ENCODE results near the gene MPPED1. TPM values are rescaled to one million over a fixed set of nuclear protein-coding genes. Genes with fewer than 3 reads are reported as not detected.

Gene MPPED1
- total RNA-seq, 1 donor from 2014 or later: not detected

- Histone ChIP-seq H3K4me3 (ENCODE audit: insufficient read depth, low read depth, low read length) (no peak overlapping the region), H3K79me2 (ENCODE audit: insufficient read depth, low read length) (no peaks in the 10 kb centered on the region), H3K9ac (ENCODE audit: low read length) (no peak overlapping the region), H3K9me3 (ENCODE audit: insufficient read depth, low read depth, low read length) (no peaks in the 10 kb centered on the region), H3K27ac (ENCODE audit: low read depth, low read length) (no peak overlapping the region), H3K4me2 (ENCODE audit: low read length) (no peak overlapping the region), H4K20me1 (ENCODE audit: insufficient read depth, low read length) (no peaks in the 10 kb centered on the region), H2AFZ (ENCODE audit: low read depth, low read length) (no peak overlapping the region), H3K4me1 (ENCODE audit: insufficient read depth, low read length) (no peaks in the 10 kb centered on the region), H3K36me3 (ENCODE audit: insufficient read depth, low read length) (no peaks in the 10 kb centered on the region), H3K27me3 (ENCODE audit: insufficient read depth, low read length) (peaks cover 14% of the 10 kb centered on the region)
- no peaks in the 10 kb centered on the region for H3K4me1 Mint-ChIP-seq (ENCODE audit: low read depth, unreplicated experiment)
- H3K4me3 Mint-ChIP-seq (ENCODE audit: unreplicated experiment): no peak overlapping the region
- peaks cover 1% of the 10 kb centered on the region for H3K9me3 Mint-ChIP-seq (ENCODE audit: unreplicated experiment)
- DNase-seq (ENCODE audit: low read depth) (no peak), FAIRE-seq (no peak)
- H3K27me3 Mint-ChIP-seq (ENCODE audit: low read depth, unreplicated experiment): peaks cover 84% of the 10 kb centered on the region
- TF ChIP-seq EZH2 (IDR thresholded peaks at IDR 0.05; ENCODE audit: insufficient read depth, low read length): no peak
- TF ChIP-seq, protein P1, sequence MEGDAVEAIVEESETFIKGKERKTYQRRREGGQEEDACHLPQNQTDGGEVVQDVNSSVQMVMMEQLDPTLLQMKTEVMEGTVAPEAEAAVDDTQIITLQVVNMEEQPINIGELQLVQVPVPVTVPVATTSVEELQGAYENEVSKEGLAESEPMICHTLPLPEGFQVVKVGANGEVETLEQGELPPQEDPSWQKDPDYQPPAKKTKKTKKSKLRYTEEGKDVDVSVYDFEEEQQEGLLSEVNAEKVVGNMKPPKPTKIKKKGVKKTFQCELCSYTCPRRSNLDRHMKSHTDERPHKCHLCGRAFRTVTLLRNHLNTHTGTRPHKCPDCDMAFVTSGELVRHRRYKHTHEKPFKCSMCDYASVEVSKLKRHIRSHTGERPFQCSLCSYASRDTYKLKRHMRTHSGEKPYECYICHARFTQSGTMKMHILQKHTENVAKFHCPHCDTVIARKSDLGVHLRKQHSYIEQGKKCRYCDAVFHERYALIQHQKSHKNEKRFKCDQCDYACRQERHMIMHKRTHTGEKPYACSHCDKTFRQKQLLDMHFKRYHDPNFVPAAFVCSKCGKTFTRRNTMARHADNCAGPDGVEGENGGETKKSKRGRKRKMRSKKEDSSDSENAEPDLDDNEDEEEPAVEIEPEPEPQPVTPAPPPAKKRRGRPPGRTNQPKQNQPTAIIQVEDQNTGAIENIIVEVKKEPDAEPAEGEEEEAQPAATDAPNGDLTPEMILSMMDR (IDR thresholded peaks at IDR 0.05; ENCODE audit: insufficient read depth, low read depth, low read length): no peak
- H3K36me3 Mint-ChIP-seq (ENCODE audit: low read depth, unreplicated experiment): no peaks in the 10 kb centered on the region
- no peak overlapping the region for H3K27ac Mint-ChIP-seq (ENCODE audit: unreplicated experiment)
These were observed 24.3 kb downstream of the MPPED1 start for GRCh38 chr22:43435851-43436811.

GRCh38 chr22:43436868-43437267 is 25.1 kb downstream of the MPPED1 start:
- no peak overlapping the region for H3K27ac ChIP-seq (ENCODE audit: low read depth, low read length)
- H3K79me2 ChIP-seq (ENCODE audit: insufficient read depth, low read length): no peaks in the 10 kb centered on the region
- TF ChIP-seq, protein P1 (IDR thresholded peaks at IDR 0.05; ENCODE audit: insufficient read depth, low read depth, low read length): no peak
- Mint-ChIP-seq H3K4me1 (ENCODE audit: low read depth, unreplicated experiment) (no peaks in the 10 kb centered on the region), H3K4me3 (ENCODE audit: unreplicated experiment) (no peak overlapping the region), H3K27ac (ENCODE audit: unreplicated experiment) (no peak overlapping the region), H3K9me3 (ENCODE audit: unreplicated experiment) (peaks cover 1% of the 10 kb centered on the region), H3K36me3 (ENCODE audit: low read depth, unreplicated experiment) (no peaks in the 10 kb centered on the region), H3K27me3 (ENCODE audit: low read depth, unreplicated experiment) (peaks cover 84% of the 10 kb centered on the region)
- no peaks in the 10 kb centered on the region for H3K36me3 ChIP-seq (ENCODE audit: insufficient read depth, low read length)
- H3K4me1 ChIP-seq (ENCODE audit: insufficient read depth, low read length): no peaks in the 10 kb centered on the region
- no peaks in the 10 kb centered on the region for H4K20me1 ChIP-seq (ENCODE audit: insufficient read depth, low read length)
- no peak overlapping the region for H2AFZ ChIP-seq (ENCODE audit: low read depth, low read length)
- H3K9ac ChIP-seq (ENCODE audit: low read length): no peak overlapping the region
- DNase-seq (ENCODE audit: low read depth) (no peak), FAIRE-seq (no peak)
- H3K4me2 ChIP-seq (ENCODE audit: low read length): no peak overlapping the region
- H3K27me3 ChIP-seq (ENCODE audit: insufficient read depth, low read length): peaks cover 17% of the 10 kb centered on the region
- H3K9me3 ChIP-seq (ENCODE audit: insufficient read depth, low read depth, low read length): no peaks in the 10 kb centered on the region
- H3K4me3 ChIP-seq (ENCODE audit: insufficient read depth, low read depth, low read length): no peak overlapping the region

Data from astrocyte (in vitro differentiated cells and primary cell).